ENCODE results near the gene BPIFB1.

DNA sequence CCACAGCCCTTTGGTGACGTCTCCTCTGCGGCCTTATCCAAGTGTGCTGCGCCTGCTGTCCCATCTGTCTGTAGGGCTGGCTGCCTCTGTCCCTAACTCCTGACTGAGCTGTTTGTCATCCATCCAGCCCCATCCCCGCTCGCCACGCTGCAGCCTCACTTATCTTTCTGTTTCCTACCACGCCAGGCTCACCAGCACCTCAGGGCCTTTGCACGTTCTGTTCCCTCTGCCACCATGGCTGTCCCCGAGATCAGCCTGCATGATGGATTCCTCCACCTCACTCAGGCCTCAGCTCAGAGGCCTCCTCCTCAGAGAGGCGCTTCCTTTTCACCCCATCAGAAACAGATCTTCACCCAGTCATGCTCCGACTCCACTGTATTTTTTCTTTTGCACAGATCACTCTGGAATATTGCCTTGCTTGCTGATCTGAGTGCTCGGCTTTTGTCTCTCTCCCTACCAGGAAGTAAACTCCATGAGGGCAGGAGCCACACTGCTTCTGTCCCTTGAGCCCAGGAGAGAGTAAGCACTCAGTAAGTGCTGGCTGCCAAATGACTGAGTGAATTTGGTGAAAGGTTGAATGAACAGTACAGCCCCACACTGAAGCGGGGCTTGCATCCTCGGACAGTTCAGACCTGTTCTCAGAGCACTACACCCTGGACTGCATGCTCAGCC, 34.5 kb downstream of the BPIFB1 start:
- TF ChIP-seq, protein P1, sequence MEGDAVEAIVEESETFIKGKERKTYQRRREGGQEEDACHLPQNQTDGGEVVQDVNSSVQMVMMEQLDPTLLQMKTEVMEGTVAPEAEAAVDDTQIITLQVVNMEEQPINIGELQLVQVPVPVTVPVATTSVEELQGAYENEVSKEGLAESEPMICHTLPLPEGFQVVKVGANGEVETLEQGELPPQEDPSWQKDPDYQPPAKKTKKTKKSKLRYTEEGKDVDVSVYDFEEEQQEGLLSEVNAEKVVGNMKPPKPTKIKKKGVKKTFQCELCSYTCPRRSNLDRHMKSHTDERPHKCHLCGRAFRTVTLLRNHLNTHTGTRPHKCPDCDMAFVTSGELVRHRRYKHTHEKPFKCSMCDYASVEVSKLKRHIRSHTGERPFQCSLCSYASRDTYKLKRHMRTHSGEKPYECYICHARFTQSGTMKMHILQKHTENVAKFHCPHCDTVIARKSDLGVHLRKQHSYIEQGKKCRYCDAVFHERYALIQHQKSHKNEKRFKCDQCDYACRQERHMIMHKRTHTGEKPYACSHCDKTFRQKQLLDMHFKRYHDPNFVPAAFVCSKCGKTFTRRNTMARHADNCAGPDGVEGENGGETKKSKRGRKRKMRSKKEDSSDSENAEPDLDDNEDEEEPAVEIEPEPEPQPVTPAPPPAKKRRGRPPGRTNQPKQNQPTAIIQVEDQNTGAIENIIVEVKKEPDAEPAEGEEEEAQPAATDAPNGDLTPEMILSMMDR (IDR thresholded peaks at IDR 0.05; ENCODE audit: insufficient read depth, low read length, poor library complexity, severe bottlenecking), result no peak
- no peak for TF ChIP-seq EZH2phosphoT487 (conservative IDR thresholded peaks at IDR 0.05; ENCODE audit: low read length)
